SU-DHL-6 (cell line): ENCODE results near the gene MMP15.

Source experiments
- H2AFZ ChIP-seq: fragments of 200-600 bp; sonication (generic); 2 replicates; pipeline ENCODE4 v1.6.1; 2014; ENCODE audit warnings: low read depth, mild to moderate bottlenecking, moderate library complexity, mixed read lengths, antibody characterized with exemption, low read length; ENCODE audit not compliant: severe bottlenecking
- H3F3A ChIP-seq: fragments of 200-600 bp; shearing (Covaris generic); 2 replicates; pipeline ENCODE4 v1.6.0; 2016; ENCODE audit warnings: antibody characterized with exemption, mild to moderate bottlenecking; ENCODE audit not compliant: insufficient read depth
- H3K27ac ChIP-seq: fragments of 200-600 bp; sonication (generic); 2 replicates; pipeline ENCODE4 v1.5.1; 2016; ENCODE audit warnings: low read depth, mild to moderate bottlenecking, low read length, moderate library complexity, mixed read lengths
- H3K27me3 ChIP-seq: fragments of 200-600 bp; sonication (generic), shearing (Covaris generic); 2 replicates; pipeline ENCODE4 v1.6.0; 2014; ENCODE audit warnings: mild to moderate bottlenecking, low read length
- H3K36me3 ChIP-seq: fragments of 200-600 bp; sonication (generic); 2 replicates; pipeline ENCODE4 v1.6.1; 2014; ENCODE audit warnings: mild to moderate bottlenecking, low read length, mixed read lengths
- H3K4me2 ChIP-seq: fragments of 300-600, 200-600 bp; shearing (Covaris generic), sonication (generic); 2 replicates; pipeline ENCODE4 v1.6.0; 2014; ENCODE audit warnings: low read length, low read depth, mild to moderate bottlenecking; ENCODE audit not compliant: poor library complexity, severe bottlenecking
- H3K4me3 ChIP-seq: fragments of 200-600 bp; sonication (generic); 2 replicates; pipeline ENCODE4 v1.5.1; 2014; ENCODE audit warnings: antibody characterized with exemption, low read length, mild to moderate bottlenecking, mixed read lengths; ENCODE audit not compliant: insufficient read depth, poor library complexity, severe bottlenecking
- H3K79me2 ChIP-seq: fragments of 200-600 bp; sonication (generic); 2 replicates; pipeline ENCODE4 v1.6.1; 2014; ENCODE audit warnings: mild to moderate bottlenecking, low read length, moderate library complexity; ENCODE audit not compliant: insufficient read depth
- H3K9ac ChIP-seq: fragments of 200-600 bp; sonication (generic); 2 replicates; pipeline ENCODE4 v1.7.0; 2014; ENCODE audit warnings: mild to moderate bottlenecking, low read length
- H3K9me2 ChIP-seq: fragments of 200-600 bp; sonication (generic); replicated peaks from 2 replicates; pipeline ENCODE4 v1.6.1; 2014; ENCODE audit warnings: low read length; ENCODE audit not compliant: insufficient read depth
- H3K9me3 ChIP-seq: fragments of 200-600 bp; sonication (generic); 2 replicates; pipeline ENCODE4 v1.6.1; 2014; ENCODE audit warnings: low read length, mixed read lengths; ENCODE audit not compliant: insufficient read depth
- H4K20me1 ChIP-seq: fragments of 200-600 bp; sonication (generic); 2 replicates; pipeline ENCODE4 v1.6.1; 2014; ENCODE audit warnings: low read depth, mild to moderate bottlenecking, antibody characterized with exemption, low read length, moderate library complexity, mixed read lengths
- EZH2phosphoT487 ChIP-seq: fragments of 200-600 bp; sonication (generic), shearing (Covaris generic); conservative IDR thresholded peaks from 2 replicates; pipeline ENCODE4 v1.6.1; 2018; ENCODE audit warnings: mild to moderate bottlenecking, antibody characterized with exemption, low read length, moderate library complexity, mixed read lengths
- TF ChIP-seq, protein P1 (sequence below): fragments of 200-600 bp; sonication (generic); IDR thresholded peaks from one replicate; pipeline ENCODE4 v1.5.1; 2017; ENCODE audit warnings: antibody characterized with exemption, mild to moderate bottlenecking, low read length, moderate library complexity; ENCODE audit not compliant: insufficient read depth, poor library complexity, severe bottlenecking

MMP15 gene

DNA sequence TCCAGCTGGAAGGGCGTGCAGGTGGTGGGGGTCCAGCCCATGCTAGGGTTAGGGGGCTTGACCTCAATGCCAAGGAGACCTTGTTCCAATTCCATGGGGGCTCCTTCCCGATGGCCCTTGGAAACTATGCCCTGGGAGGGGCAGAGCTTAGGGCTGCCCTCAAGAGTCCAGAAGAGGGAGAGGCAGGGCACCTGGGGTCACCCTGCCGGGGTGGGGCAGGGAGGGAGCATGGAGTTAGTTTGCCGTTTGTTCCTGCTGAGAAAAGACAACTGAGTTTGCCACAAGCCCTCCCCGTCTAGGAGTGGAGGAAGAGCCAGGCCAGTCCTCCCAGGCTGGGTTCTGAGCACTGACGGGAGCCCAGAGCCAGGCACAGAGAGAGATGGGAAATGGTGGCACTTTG, 21.4 kb downstream of the MMP15 start:
- H4K20me1 ChIP-seq = no peaks in the 10 kb centered on the region
- H3K79me2 ChIP-seq = no peaks in the 10 kb centered on the region
- H3K4me3 ChIP-seq = no peak overlapping the region
- H3K9me3 ChIP-seq = no peaks in the 10 kb centered on the region
- no peaks in the 10 kb centered on the region for H3K27me3 ChIP-seq
- TF ChIP-seq, protein P1, sequence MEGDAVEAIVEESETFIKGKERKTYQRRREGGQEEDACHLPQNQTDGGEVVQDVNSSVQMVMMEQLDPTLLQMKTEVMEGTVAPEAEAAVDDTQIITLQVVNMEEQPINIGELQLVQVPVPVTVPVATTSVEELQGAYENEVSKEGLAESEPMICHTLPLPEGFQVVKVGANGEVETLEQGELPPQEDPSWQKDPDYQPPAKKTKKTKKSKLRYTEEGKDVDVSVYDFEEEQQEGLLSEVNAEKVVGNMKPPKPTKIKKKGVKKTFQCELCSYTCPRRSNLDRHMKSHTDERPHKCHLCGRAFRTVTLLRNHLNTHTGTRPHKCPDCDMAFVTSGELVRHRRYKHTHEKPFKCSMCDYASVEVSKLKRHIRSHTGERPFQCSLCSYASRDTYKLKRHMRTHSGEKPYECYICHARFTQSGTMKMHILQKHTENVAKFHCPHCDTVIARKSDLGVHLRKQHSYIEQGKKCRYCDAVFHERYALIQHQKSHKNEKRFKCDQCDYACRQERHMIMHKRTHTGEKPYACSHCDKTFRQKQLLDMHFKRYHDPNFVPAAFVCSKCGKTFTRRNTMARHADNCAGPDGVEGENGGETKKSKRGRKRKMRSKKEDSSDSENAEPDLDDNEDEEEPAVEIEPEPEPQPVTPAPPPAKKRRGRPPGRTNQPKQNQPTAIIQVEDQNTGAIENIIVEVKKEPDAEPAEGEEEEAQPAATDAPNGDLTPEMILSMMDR = no peak
- no peak for TF ChIP-seq EZH2phosphoT487
- no peak overlapping the region for H2AFZ ChIP-seq
- H3K27ac ChIP-seq = no peak overlapping the region
- no peaks in the 10 kb centered on the region for H3K36me3 ChIP-seq
- H3K9me2 ChIP-seq = no peaks in the 10 kb centered on the region
- H3K4me2 ChIP-seq = no peak overlapping the region
- no peaks in the 10 kb centered on the region for H3F3A ChIP-seq
- no peak overlapping the region for H3K9ac ChIP-seq

DNA sequence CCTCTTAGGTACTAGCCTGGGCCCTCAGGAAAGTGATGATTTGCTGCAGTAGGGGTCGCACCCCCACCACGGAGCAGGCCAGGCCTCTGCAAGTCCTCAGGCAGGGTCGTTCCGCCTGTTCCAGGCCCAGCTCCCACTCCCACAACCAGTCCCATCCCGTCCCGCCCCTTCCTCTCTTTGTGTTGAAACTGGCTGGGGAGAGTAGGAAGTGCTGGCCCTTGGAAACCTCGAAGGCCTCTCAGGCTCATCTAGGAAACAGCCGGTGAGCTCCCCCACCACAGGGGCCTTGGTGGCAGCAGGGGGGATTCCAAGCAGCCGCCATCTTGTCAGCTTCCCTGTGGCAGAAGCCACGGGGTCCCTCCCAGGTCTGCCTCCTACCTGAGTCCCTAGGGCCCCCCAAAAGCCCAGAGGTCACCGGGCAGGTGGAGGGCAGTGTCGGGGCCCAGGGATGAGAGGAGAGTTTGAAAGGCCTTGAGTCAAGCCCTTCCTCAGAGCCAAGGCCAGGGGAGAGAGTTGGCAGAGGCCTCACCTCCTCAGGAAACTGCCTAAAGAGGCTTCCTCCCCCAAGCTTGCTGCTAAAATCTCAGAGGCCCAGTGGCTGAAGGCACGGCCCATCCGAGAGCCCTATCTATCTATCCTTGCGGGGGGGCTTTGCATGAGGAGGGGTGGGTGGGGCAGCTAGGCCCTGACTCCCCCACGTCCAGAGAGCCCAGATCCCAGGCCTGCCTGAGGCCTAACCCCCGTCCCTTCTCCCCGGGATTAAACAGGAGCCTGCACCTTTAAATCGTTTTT, 22.2 kb downstream of the MMP15 start:
- no peak overlapping the region for H3K27ac ChIP-seq
- no peak overlapping the region for H3K9ac ChIP-seq
- H3K4me2 ChIP-seq = no peak overlapping the region
- no peaks in the 10 kb centered on the region for H3K79me2 ChIP-seq
- H3K36me3 ChIP-seq = no peaks in the 10 kb centered on the region
- no peaks in the 10 kb centered on the region for H3K27me3 ChIP-seq
- TF ChIP-seq EZH2phosphoT487 = no peak
- TF ChIP-seq, protein P1 = no peak
- H2AFZ ChIP-seq = no peak overlapping the region
- no peaks in the 10 kb centered on the region for H4K20me1 ChIP-seq
- no peak overlapping the region for H3K4me3 ChIP-seq
- no peaks in the 10 kb centered on the region for H3K9me2 ChIP-seq
- no peaks in the 10 kb centered on the region for H3K9me3 ChIP-seq
- no peaks in the 10 kb centered on the region for H3F3A ChIP-seq

DNA sequence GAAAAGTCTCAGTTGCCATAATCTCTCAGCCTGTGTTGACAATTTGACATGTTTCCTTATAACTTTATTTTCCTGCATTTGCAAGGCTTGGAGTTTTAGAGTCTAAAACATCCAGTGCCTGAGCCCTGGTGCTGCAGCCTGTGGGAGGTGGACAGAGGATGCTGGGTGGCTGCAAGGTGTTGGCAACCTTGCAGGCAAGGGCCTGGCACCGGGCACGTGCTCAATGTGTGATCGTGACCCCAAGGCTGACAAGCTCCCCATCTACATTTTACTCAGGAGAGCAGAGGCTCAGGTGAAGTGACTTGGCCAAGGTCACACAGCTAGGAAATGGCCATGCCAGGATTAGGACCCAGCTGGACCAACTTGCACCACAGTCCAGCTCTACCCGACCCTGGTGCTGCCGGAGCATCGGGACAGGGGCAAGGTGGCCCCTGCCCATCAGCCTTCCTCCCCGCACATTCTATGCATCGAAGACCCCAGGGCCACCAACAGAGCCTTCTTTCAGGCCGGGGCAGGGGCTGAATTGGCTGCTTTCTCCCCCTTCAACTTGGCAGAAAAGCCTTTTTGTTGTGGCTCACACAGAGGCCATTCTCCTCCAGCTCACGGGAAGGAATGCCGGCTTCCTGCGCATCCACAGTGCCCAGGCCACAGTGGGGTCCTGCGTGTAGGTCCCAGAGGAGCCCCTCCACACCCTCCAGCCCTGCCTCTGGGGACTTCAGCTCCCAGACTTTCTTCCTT, 23.1 kb downstream of the MMP15 start:
- no peaks in the 10 kb centered on the region for H3F3A ChIP-seq
- no peaks in the 10 kb centered on the region for H3K27me3 ChIP-seq
- H4K20me1 ChIP-seq = no peaks in the 10 kb centered on the region
- TF ChIP-seq EZH2phosphoT487 = no peak
- TF ChIP-seq, protein P1 = no peak
- no peaks in the 10 kb centered on the region for H3K36me3 ChIP-seq
- no peak overlapping the region for H3K4me3 ChIP-seq
- H3K27ac ChIP-seq = no peak overlapping the region
- no peaks in the 10 kb centered on the region for H3K79me2 ChIP-seq
- no peak overlapping the region for H3K4me2 ChIP-seq
- H3K9ac ChIP-seq = no peak overlapping the region
- H3K9me3 ChIP-seq = no peaks in the 10 kb centered on the region
- no peaks in the 10 kb centered on the region for H3K9me2 ChIP-seq
- no peak overlapping the region for H2AFZ ChIP-seq
